Endothelial cell of umbilical vein (primary cell): ENCODE data around the gene PLA2G4F. TPM values are rescaled to one million over a fixed set of nuclear protein-coding genes. Genes with fewer than 3 reads are reported as not detected.

Experiments used
- BruUV-seq: library from RNA; stranded (reverse); fragments of 400-500 nt; replicated peaks from 2 replicates; lab custom pipeline; 2021; lab: Mats Ljungman, UMichigan
- CTCF ChIA-PET: fragments of 300-600, 350-600 bp; sonication (Branson Sonifier 250); formaldehyde crosslinking; loops from one replicate; lab custom pipeline; 2021; ENCODE audit warnings: antibody characterized with exemption, inconsistent platforms; lab: Charles Lee
- POLR2A ChIA-PET: fragments of 300-600, 350-600 bp; sonication (Branson Sonifier 250); formaldehyde crosslinking; loops from one replicate; lab custom pipeline; 2021; ENCODE audit warnings: antibody characterized with exemption, inconsistent platforms; lab: Charles Lee
- DNase-seq: peaks from one replicate; pipeline ENCODE4 v3.0.0-alpha.2; 2011; ENCODE audit warnings: low read depth, low spot score
- FAIRE-seq: peaks from 2 replicates; lab custom pipeline; 2011; peaks lifted over from hg19 to GRCh38; lab: Jason Lieb, UNC
- H2AFZ ChIP-seq: 2 replicates; pipeline ENCODE4 v1.6.0; 2012; ENCODE audit warnings: low read depth, low read length, control low read depth, inconsistent platforms
- H3K27ac ChIP-seq: 2 replicates; pipeline ENCODE4 v1.5.1; 2011; ENCODE audit warnings: low read depth, mild to moderate bottlenecking, control low read depth, low read length, moderate library complexity; ENCODE audit not compliant: insufficient read depth
- H3K27me3 ChIP-seq, 2 experiments: 2 replicates each; pipeline versions ENCODE4 v1.6.0 to v1.6.1; 2011; ENCODE audit warnings: low read length in 2 of 2, mixed read lengths in 1 of 2; ENCODE audit not compliant: control insufficient read depth in 2 of 2, insufficient read depth in 2 of 2
- H3K36me3 ChIP-seq, 2 experiments: 2 replicates in 1 of 2; 3 replicates in 1 of 2; pipeline ENCODE4 v1.5.1; 2011; ENCODE audit warnings: low read length in 2 of 2, mild to moderate bottlenecking in 1 of 2, moderate library complexity in 1 of 2; ENCODE audit not compliant: control insufficient read depth in 2 of 2, insufficient read depth in 2 of 2; ENCODE audit errors: extremely low read depth in 1 of 2
- H3K4me1 ChIP-seq: 3 replicates; pipeline ENCODE4 v1.5.1; 2011; ENCODE audit warnings: mild to moderate bottlenecking, low read length; ENCODE audit not compliant: control insufficient read depth, insufficient read depth; ENCODE audit errors: extremely low read depth
- H3K4me2 ChIP-seq: 2 replicates; pipeline ENCODE4 v1.6.1; 2011; ENCODE audit warnings: low read length, control low read depth, mixed read lengths; ENCODE audit not compliant: insufficient read depth
- H3K4me3 ChIP-seq, 3 experiments: fragments of 200-600 bp in 1 of 3; sonication (generic), shearing (Covaris generic) in 1 of 3; replicated peaks in 1 of 3; 2 replicates each; pipeline ENCODE4 v1.5.1; 2011 to 2016; ENCODE audit warnings: control low read depth in 3 of 3, low read length in 3 of 3, mild to moderate bottlenecking in 2 of 3, inconsistent platforms in 1 of 3, low read depth in 1 of 3, moderate library complexity in 1 of 3; ENCODE audit not compliant: insufficient read depth in 1 of 3
- H3K79me2 ChIP-seq: 2 replicates; pipeline ENCODE4 v1.6.0; 2012; ENCODE audit warnings: low read length, inconsistent platforms; ENCODE audit not compliant: control insufficient read depth, insufficient read depth
- H3K9ac ChIP-seq: replicated peaks from 2 replicates; pipeline ENCODE3; 2011; ENCODE audit warnings: low read length, control low read depth; ENCODE audit not compliant: insufficient read depth; ENCODE audit errors: extremely low read depth
- H3K9me1 ChIP-seq: replicated peaks from 3 replicates; pipeline ENCODE4 v1.6.0; 2011; ENCODE audit warnings: mild to moderate bottlenecking, low read length; ENCODE audit not compliant: control insufficient read depth, insufficient read depth; ENCODE audit errors: extremely low read depth
- H3K9me3 ChIP-seq: replicated peaks from 2 replicates; pipeline ENCODE4 v1.5.1; 2012; ENCODE audit warnings: low read length, inconsistent platforms; ENCODE audit not compliant: control insufficient read depth, insufficient read depth
- H4K20me1 ChIP-seq: replicated peaks from 2 replicates; pipeline ENCODE3; 2011; ENCODE audit warnings: mild to moderate bottlenecking, low read length; ENCODE audit not compliant: control insufficient read depth, insufficient read depth; ENCODE audit errors: extremely low read depth
- CTCF ChIP-seq, 2 donors: IDR thresholded peaks; 1 replicate in 1 of 2; 2 replicates in 1 of 2; pipeline ENCODE4 v1.5.1; 2011; ENCODE audit warnings: low read length in 2 of 2, mild to moderate bottlenecking in 2 of 2, moderate library complexity in 2 of 2, control low read depth in 1 of 2, inconsistent platforms in 1 of 2, low read depth in 1 of 2; ENCODE audit not compliant: insufficient read depth in 1 of 2; ENCODE audit errors: extremely low read depth in 1 of 2
- EZH2 ChIP-seq: IDR thresholded peaks from 2 replicates; pipeline ENCODE4 v1.6.1; 2012; ENCODE audit warnings: borderline replicate concordance, low read depth, mild to moderate bottlenecking, moderate library complexity, low read length, inconsistent platforms; ENCODE audit not compliant: severe bottlenecking
- FOS ChIP-seq: IDR thresholded peaks from 2 replicates; pipeline ENCODE4 v1.6.1; 2011; ENCODE audit warnings: mild to moderate bottlenecking, low read length, moderate library complexity, borderline replicate concordance; ENCODE audit not compliant: insufficient read depth
- GATA2 ChIP-seq: IDR thresholded peaks from 2 replicates; pipeline ENCODE4 v1.7.0; 2011; ENCODE audit warnings: low read depth, mild to moderate bottlenecking, moderate library complexity, mixed read lengths, low read length; ENCODE audit not compliant: insufficient read length, insufficient read depth
- JUN ChIP-seq: IDR thresholded peaks from 2 replicates; pipeline ENCODE4 v1.6.1; 2011; ENCODE audit warnings: borderline replicate concordance, low read depth; ENCODE audit not compliant: insufficient read length, insufficient read depth
- MAX ChIP-seq: IDR thresholded peaks from 2 replicates; pipeline ENCODE4 v1.6.1; 2011; ENCODE audit not compliant: insufficient read depth, insufficient read length
- MYC ChIP-seq: IDR thresholded peaks from one replicate; pipeline ENCODE4 v1.6.1; 2011; ENCODE audit warnings: mild to moderate bottlenecking, low read depth, low read length
- POLR2A ChIP-seq: IDR thresholded peaks from 2 replicates; pipeline ENCODE4 v1.6.1; 2012; ENCODE audit warnings: low read depth, mild to moderate bottlenecking, control low read depth, low read length
- POLR2AphosphoS5 ChIP-seq: IDR thresholded peaks from 2 replicates; pipeline ENCODE4 v1.6.1; 2012; ENCODE audit warnings: low read depth, mild to moderate bottlenecking, control low read depth, low read length, moderate library complexity; ENCODE audit not compliant: insufficient read depth
- dilution Hi-C: fragments of 300-500 bp; cut with MboI; formaldehyde crosslinking; loops from one replicate; pipeline ENCODE4 v1.15.0; 2019; ENCODE audit warnings: low sequenced_read_pairs; ENCODE audit not compliant: extremely low pct_ligation_motif_present
- intact Hi-C: fragments of 100-400 bp; cut with micrococcal nuclease; formaldehyde crosslinking; loops from one replicate; pipeline ENCODE4 v1.10.0; 2022
- polyA plus RNA-seq, 4 experiments: library from polyadenylated mRNA; depleted of rRNA in 3 of 4; stranded (reverse) in 3 of 4; unstranded in 1 of 4; fragments of >200 nt; gene quantifications; 2 replicates each; pipeline versions ENCODE4 v1.2.1 to v1.2.3, GENCODE V29; 2011 to 2012; ENCODE audit warnings: missing spikeins in 1 of 4
- total RNA-seq: library from RNA; stranded (reverse); gene quantifications from 2 replicates; pipeline ENCODE4 v1.2.3, GENCODE V29; 2021

PLA2G4F gene
- total and polyA plus RNA-seq, 2 donors (not counting 3 experiments of a cell fraction or from before 2014, with no cell fraction given) = not detected

GRCh38 chr15:42198516-42198915 is 42.1 kb upstream of the PLA2G4F start:
- TF ChIP-seq GATA2 (no peak), POLR2A (no peak), EZH2 (no peak), CTCF (IDR thresholded peaks at IDR 0.05; ENCODE audit: extremely low read depth in 1 of 2, insufficient read depth in 1 of 2, low read depth in 1 of 2, low read length in 2 of 2) (no peak), POLR2AphosphoS5 (no peak), JUN (no peak), FOS (no peak), MYC (no peak), MAX (no peak)
- Histone ChIP-seq H3K27ac (no peak overlapping the region), H3K4me3 (no peak overlapping the region), H3K27me3 (no peaks in the 10 kb centered on the region), H4K20me1 (no peaks in the 10 kb centered on the region), H3K4me1 (no peaks in the 10 kb centered on the region), H3K4me2 (no peak overlapping the region), H3K79me2 (peaks cover 2% of the 10 kb centered on the region), H2AFZ (no peak overlapping the region), H3K9me1 (no peaks in the 10 kb centered on the region), H3K9ac (no peak overlapping the region), H3K36me3 (peaks cover 3% of the 10 kb centered on the region in 2 experiments), H3K9me3 (no peaks in the 10 kb centered on the region)
- ChIA-PET CTCF (interaction anchor here (1.2 to 1.4 kb wide), 2 partner anchors 11 to 187 kb away, joined by 3 to 4 read pairs; no protein-coding TSS in a partner anchor), POLR2A (no interaction called here)
- intact Hi-C loops = no loop called here
- no peak for DNase-seq
- dilution Hi-C loops = no loop called here
- no TSS peak for BruUV-seq
- FAIRE-seq = no peak
